ENCODE results near the gene CCDC122. TPM values are rescaled to one million over a fixed set of nuclear protein-coding genes. Genes with fewer than 3 reads are reported as not detected.

CCDC122 gene
- polyA plus RNA-seq, 2 of the 4 experiments (the other 2 are of a cell fraction): 2.6 to 4.3 TPM

DNA sequence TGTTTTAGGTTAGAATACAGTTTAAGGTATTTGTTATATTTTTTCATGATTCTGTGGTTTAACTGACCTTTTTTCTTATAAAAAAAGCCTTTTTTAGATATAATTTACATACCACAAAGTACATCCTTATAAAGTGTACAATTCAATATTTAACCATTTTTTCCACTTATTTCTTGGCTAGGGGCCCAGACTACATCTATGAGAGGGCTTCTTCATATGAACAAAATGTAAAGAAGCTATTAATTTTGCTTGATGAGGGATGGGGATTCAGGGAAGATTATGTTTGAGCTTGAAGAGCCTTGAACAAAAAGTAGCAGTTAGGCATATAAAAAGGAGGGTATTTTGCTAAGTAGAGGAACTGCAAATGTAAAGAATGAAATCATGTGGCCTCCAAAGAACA is 2.2 kb downstream of the CCDC122 start:
- no peak for DNase-seq (ENCODE audit: low read depth in 1 of 2, low spot score in 1 of 2)
- TF ChIP-seq CBX2 (IDR thresholded peaks at IDR 0.05; ENCODE audit: borderline replicate concordance, low read depth) (no peak), PHF8 (IDR thresholded peaks at IDR 0.05; ENCODE audit: borderline replicate concordance, low read depth) (no peak), NFE2L2 (conservative IDR thresholded peaks at IDR 0.05; ENCODE audit: low read length) (no peak), ZC3H11A (IDR thresholded peaks at IDR 0.05) (no peak), POLR2AphosphoS2 (conservative IDR thresholded peaks at IDR 0.05; ENCODE audit: low read length) (no peak), CHD2 (IDR thresholded peaks at IDR 0.05; ENCODE audit: low read length, partially characterized antibody) (no peak), HOXB13 (CRISPR knock-in tag; IDR thresholded peaks at IDR 0.05; ENCODE audit: low read depth) (no peak), CEBPB (IDR thresholded peaks at IDR 0.05) (no peak), RFX5 (IDR thresholded peaks at IDR 0.05) (no peak), SMC3 (IDR thresholded peaks at IDR 0.05) (no peak), RNF2 (IDR thresholded peaks at IDR 0.05; ENCODE audit: borderline replicate concordance, low read depth) (no peak), JUNB (IDR thresholded peaks at IDR 0.05) (no peak), BHLHE40 (IDR thresholded peaks at IDR 0.05; ENCODE audit: low read depth, low read length) (no peak)
- TF ChIP-seq, protein P1, sequence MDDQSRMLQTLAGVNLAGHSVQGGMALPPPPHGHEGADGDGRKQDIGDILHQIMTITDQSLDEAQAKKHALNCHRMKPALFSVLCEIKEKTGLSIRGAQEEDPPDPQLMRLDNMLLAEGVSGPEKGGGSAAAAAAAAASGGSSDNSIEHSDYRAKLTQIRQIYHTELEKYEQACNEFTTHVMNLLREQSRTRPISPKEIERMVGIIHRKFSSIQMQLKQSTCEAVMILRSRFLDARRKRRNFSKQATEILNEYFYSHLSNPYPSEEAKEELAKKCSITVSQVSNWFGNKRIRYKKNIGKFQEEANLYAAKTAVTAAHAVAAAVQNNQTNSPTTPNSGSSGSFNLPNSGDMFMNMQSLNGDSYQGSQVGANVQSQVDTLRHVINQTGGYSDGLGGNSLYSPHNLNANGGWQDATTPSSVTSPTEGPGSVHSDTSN (IDR thresholded peaks at IDR 0.05): no peak
- TF ChIP-seq, protein P2, sequence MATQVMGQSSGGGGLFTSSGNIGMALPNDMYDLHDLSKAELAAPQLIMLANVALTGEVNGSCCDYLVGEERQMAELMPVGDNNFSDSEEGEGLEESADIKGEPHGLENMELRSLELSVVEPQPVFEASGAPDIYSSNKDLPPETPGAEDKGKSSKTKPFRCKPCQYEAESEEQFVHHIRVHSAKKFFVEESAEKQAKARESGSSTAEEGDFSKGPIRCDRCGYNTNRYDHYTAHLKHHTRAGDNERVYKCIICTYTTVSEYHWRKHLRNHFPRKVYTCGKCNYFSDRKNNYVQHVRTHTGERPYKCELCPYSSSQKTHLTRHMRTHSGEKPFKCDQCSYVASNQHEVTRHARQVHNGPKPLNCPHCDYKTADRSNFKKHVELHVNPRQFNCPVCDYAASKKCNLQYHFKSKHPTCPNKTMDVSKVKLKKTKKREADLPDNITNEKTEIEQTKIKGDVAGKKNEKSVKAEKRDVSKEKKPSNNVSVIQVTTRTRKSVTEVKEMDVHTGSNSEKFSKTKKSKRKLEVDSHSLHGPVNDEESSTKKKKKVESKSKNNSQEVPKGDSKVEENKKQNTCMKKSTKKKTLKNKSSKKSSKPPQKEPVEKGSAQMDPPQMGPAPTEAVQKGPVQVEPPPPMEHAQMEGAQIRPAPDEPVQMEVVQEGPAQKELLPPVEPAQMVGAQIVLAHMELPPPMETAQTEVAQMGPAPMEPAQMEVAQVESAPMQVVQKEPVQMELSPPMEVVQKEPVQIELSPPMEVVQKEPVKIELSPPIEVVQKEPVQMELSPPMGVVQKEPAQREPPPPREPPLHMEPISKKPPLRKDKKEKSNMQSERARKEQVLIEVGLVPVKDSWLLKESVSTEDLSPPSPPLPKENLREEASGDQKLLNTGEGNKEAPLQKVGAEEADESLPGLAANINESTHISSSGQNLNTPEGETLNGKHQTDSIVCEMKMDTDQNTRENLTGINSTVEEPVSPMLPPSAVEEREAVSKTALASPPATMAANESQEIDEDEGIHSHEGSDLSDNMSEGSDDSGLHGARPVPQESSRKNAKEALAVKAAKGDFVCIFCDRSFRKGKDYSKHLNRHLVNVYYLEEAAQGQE (IDR thresholded peaks at IDR 0.05): no peak
- TF ChIP-seq, protein P3, sequence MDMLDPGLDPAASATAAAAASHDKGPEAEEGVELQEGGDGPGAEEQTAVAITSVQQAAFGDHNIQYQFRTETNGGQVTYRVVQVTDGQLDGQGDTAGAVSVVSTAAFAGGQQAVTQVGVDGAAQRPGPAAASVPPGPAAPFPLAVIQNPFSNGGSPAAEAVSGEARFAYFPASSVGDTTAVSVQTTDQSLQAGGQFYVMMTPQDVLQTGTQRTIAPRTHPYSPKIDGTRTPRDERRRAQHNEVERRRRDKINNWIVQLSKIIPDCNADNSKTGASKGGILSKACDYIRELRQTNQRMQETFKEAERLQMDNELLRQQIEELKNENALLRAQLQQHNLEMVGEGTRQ (IDR thresholded peaks at IDR 0.05): no peak
- TF ChIP-seq, protein P4, sequence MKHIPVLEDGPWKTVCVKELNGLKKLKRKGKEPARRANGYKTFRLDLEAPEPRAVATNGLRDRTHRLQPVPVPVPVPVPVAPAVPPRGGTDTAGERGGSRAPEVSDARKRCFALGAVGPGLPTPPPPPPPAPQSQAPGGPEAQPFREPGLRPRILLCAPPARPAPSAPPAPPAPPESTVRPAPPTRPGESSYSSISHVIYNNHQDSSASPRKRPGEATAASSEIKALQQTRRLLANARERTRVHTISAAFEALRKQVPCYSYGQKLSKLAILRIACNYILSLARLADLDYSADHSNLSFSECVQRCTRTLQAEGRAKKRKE (CRISPR knock-in tag; IDR thresholded peaks at IDR 0.05; ENCODE audit: low read depth): no peak
- CTCF ChIA-PET: no interaction called here
- FAIRE-seq: no peak
- Histone ChIP-seq H3K4me3 (no peak overlapping the region), H3K4me2 (no peak overlapping the region), H3K9me3 (no peaks in the 10 kb centered on the region), H3K27ac (no peak overlapping the region), H3K4me1 (peaks cover 11% of the 10 kb centered on the region; the same call in 2 of the 3 replicates)
- ATAC-seq: no peak
- POLR2A ChIA-PET: no interaction called here

DNA sequence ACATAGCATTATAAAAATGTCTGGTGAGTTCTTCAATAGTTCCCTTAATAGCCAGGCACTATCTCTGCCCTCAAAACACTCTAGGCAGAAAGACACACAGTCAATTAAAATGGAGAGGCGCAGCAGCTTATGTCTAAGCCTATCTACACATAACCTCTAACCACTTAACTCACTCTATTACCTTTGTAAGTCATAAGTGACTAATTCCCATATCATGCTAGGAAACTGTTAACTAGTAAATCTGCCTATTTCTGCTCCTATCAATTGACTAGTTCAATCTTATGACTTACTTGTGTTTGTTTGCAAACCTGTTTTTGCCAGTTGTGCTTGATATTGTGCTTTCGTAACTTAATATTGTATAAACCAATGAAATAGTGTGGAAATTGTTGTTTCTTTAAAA is 3.2 kb downstream of the CCDC122 start:
- WGBS (ENCODE audit: missing lambda C conversion rate): 91% methylated on average over 2 of the region's 2 CpGs
- Histone ChIP-seq H3K27ac (no peak overlapping the region), H3K4me2 (no peak overlapping the region), H3K4me1 (peaks cover 11% of the 10 kb centered on the region; the same call in 2 of the 3 replicates), H3K4me3 (no peak overlapping the region), H3K9me3 (no peaks in the 10 kb centered on the region)
- ChIA-PET POLR2A (no interaction called here), CTCF (no interaction called here)
- ATAC-seq (no peak), FAIRE-seq (no peak), DNase-seq (ENCODE audit: low read depth in 1 of 2, low spot score in 1 of 2) (no peak)
- TF ChIP-seq SMC3 (IDR thresholded peaks at IDR 0.05): no peak
- no peak for TF ChIP-seq RARB (CRISPR knock-in tag; IDR thresholded peaks at IDR 0.05)
- no peak for TF ChIP-seq SREBF2 (IDR thresholded peaks at IDR 0.05)
- TF ChIP-seq, protein P1 (IDR thresholded peaks at IDR 0.05): no peak
- no peak for TF ChIP-seq KDM5A (IDR thresholded peaks at IDR 0.05)
- no peak for TF ChIP-seq HOXA7 (CRISPR knock-in tag; IDR thresholded peaks at IDR 0.05)
- TF ChIP-seq RFX5 (IDR thresholded peaks at IDR 0.05): no peak
- no peak for TF ChIP-seq ZNF302 (CRISPR knock-in tag; IDR thresholded peaks at IDR 0.05)
- TF ChIP-seq RNF2 (IDR thresholded peaks at IDR 0.05; ENCODE audit: borderline replicate concordance, low read depth): no peak
- TF ChIP-seq MYC (IDR thresholded peaks at IDR 0.05; ENCODE audit: borderline replicate concordance, low read length): no peak
- TF ChIP-seq BHLHE40 (IDR thresholded peaks at IDR 0.05; ENCODE audit: low read depth, low read length): no peak

Data from A549 (cell line).